KBM-7 (cell line): ENCODE results near the gene MB.
A peak's percentile ranks its signal among the peaks of the same experiment; 100 is the strongest.

Source experiments
- DNase-seq: peaks from one replicate; pipeline ENCODE4 v3.0.0-alpha.2; 2015
- in situ Hi-C: fragments of 300-500 bp; cut with MboI; formaldehyde crosslinking; loops from 2 replicates; pipeline ENCODE4 v1.14.3; 2020; ENCODE audit warnings: low sequenced_read_pairs, low pct_unique_long_range_greater_than_20kb, mixed read lengths

Gene MB

DNA sequence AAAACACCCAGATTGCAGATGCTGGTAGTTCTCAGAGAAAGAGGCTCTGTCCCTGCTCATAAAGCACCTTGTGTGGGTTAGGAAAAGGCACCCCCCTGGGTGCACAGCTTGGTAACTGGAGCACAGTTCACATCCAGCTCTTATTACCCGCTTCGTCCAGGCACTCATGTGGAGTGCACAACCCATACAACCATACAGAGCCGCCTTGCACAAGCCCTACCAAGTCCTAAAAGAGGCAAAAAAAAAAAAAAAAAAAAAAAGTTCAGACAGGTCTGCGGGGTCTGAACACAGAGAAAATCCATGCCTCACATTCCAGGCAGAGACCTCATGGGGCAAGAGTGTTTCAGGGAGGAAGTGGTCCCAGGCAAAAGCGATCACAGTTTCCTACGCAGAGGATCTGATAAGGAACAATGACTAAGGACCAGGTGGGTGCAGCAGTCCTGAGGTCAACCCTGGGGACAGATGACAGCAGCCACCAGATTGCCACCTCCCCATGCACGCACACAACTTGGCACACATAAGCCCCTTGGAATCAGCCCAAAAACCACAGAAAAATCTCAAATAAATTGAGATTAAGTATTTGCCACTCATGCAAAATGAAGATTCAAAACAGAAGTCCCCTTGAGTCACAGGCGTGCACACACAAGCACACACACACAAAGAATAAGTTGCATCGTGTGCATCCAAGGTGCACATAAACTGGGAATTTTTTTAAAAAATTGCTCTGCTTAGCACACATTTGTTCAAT, 12.3 kb downstream of the MB start:
- DNase-seq, result peak; percentile 73
- in situ Hi-C loops, result no loop called here

DNA sequence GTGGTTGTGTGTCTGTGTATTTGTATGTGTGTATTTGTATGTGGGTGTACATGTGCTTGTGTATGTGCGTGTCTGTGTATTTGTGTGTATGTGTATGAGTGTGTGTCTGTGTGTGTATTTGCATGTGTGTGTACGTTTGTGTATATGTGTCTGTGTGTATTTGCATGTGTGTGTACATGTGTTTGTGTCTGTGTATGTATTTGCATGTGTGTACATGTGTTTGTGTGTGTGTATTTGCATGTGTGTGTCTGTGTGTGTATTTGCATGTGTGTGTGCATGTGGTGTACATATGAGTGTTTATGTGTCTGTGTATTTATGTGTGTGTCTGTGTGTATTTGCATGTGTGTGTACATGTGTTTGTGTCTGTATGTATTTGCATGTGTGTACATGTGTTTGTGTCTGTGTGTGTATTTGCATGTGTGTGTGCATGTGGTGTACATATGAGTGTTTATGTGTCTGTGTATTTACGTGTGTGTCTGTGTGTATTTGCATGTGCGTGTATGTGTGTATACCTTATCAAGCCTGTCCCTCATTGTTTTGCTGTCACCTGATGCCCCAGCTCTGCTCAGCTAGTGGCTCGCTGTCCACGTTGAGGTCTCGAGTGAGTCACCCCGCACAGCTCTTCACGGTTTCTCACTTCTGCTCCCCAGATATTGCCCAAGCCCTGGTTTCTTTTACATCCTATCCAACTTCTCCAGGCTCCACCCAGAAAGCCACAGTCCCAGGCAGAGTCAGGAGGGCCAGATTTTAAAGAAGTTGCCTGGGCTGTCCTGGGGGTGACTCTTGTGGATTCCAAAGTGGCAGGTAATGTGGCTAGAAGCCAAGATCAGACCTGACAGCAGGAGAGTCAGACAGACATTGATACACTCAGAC, 15.2 kb downstream of the MB start:
- in situ Hi-C loops, result no loop called here
- peak; percentile 49 for DNase-seq

DNA sequence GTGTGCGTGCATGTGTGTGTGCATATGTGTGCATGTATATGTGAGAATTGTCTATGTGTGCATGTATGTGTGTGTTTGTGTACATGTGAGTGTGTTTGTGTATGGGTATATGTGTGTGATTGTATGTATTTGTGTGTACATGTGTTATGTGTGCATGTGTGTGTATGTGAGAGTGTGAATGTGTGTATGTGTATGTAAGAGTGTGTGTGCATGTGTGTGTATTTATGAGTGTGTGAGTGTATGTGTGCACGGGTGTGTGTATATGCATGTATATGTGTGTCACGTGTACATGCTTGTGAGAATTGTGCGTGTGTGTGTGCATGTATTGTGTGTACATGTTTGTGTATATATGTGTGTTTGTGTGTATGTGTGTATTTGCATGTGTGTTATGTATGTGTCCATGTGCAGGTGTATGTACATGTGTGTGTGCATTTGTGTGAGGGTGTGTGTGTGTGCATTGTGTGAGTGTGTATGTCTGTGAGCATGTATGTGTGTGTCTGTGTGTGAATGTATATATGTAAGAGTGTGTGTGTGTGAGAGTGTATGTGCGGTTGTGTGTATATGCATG, 16.0 kb downstream of the MB start:
- in situ Hi-C loops, result no loop called here
- DNase-seq, result no peak

DNA sequence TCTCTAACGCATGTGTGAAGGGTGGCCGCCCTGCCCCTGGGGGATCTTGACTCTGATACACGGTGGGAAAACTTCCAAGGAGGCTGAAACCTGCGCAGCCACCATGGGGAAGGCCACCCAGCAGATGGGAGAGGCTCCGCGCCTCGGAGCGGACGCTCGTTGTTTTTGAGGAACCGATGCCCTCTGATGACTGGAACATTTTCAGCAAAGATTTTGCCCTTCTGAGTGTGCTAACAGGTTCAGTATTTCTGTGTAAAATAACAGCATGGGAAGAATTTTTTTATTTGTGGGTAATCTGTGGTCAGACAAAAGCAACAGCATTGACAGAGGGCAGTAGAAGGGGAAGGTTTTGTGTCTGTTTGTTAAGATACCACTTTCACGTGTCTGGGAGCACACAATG, 16.7 kb downstream of the MB start:
- DNase-seq, result peak; percentile 44
- in situ Hi-C loops, result no loop called here

DNA sequence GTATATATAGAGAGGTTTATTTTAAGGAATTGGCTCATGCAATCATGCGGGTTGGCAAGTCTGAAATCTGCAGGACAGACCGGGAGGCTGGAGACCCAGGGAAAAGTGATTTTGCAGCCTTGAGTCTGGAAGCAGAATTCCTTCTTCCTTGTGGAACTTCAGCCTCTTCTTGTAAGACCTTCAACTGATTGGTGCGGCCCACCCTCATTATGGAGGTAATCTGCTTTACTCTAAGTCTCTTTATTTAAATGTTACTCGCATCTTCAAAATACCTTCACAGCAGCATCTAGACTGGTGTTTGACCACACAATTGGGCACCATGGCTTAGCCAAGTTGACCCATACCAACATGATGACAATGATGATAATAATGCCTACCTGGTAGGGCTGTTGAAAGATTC, 17.8 kb downstream of the MB start:
- DNase-seq, result no peak
- in situ Hi-C loops, result no loop called here

DNA sequence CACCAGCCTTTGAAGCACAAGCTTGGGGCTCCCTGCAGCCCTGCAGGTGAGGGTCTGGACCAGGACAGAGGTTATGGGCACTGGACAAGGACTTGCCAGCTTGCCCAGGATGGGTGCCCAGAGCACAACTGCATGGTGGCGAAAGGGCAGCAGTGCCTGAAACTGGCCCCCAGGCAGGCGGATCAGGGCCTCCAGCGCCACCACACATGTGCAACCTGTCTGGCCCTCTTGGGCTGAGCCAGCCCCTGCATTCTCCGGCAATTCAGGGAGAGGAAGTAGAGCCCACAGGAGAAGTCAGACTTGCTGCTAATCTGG, 18.8 kb downstream of the MB start:
- in situ Hi-C loops, result no loop called here
- no peak for DNase-seq

DNA sequence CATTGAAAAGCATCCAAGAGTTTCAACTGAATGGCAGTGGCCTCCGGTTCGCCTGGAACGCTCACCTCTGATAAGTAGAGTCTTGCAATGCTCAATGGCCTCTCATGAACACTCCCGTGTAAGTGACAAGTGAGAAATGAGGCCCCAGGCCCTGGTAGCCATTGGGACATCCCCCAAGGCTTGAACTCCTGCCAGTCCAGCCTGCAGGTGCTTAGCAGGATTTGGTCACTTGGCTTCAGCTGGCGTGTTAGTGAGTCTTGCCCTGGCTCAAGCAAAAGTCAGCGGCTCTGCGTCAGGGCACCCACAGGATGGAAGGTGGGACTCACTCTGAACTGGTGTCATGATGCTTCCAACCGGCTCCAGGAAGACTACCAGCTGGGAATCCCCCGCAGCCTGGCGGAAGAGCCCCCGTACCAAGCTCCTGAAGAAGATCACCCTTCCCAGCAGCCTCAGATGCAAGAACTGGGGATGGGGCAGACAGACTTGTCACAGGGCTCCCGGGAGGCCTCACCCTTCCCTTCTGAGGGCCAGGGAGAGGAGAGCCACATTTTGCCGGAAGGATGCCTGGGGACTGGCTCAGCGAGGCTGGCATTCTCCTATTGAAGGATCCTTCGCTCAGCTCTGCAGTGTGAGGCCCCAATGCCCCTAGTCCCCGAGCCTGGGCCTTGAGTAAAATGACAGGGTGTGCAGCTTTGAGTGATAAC, 19.3 kb downstream of the MB start:
- in situ Hi-C loops, result no loop called here

DNA sequence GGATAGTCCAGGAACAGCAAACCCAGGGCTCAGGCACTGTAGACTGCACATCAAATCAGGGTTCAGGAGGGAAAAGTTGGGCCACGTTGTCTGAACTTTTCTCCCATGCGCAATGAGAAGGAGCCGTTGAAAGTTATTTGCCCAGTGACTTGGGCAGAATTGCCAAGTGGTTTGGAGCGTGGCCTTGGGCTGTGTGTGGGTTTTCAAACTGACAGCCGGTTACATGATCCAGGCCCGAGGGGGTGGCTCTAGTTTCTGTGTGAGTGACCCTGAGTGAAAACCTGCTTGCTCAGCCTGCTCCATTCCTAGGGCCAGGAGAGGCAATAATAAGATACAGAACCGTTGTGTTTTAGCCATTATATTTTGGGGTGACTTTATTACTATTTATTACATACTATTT, 20.3 kb downstream of the MB start:
- DNase-seq, result no peak
- in situ Hi-C loops, result no loop called here

More for the DNA sequence above, 19.3 kb downstream of the MB start:
- no peak for DNase-seq

DNA sequence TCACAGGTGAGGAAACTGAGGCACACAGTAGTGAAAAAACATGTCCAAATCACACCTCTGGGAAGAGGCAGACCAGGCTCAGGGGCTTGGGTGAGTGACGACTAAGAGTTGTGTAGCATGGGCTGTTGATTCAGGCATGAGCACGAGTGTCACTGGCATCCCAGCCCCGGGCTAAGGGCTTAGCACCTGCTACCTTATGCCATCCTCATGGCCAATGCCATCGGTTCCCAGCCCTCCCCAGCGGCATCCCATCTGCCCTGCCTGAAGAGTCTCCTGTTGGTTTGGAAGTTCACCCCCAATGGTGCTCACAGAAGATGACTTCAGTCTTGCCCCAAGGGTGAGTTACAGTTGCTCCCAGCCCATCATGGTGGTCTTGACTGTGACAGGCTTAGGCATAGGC, 22.4 kb downstream of the MB start:
- DNase-seq, result no peak
- in situ Hi-C loops, result no loop called here

DNA sequence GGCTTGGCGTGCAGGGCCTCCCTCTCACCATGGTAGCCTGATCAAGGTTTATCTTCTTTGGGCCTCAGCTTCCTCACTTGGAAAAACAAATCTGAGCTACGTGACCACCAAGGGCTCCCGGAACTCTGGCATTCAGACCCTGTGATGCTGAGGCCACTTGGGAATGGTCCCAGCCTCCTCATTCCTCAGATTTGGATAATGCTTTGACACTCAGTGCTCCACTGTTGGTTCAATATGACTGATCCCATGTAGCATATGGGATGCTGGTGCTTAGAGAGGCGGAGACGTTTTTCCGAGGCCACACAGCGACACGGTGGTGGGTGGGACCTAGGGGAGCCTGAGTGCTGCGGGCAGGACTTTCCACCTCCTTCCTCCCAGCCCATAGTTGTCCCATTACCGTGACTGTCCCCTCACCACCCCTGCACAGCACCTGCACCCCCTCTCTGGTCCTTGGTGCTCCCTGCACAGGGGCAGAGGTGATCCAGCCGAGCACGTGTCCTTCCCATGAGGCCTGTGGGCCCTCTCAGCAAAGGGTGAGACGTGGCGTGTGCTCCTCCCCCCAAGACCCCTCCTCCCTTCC, 23.1 kb downstream of the MB start:
- in situ Hi-C loops, result no loop called here
- DNase-seq, result no peak

DNA sequence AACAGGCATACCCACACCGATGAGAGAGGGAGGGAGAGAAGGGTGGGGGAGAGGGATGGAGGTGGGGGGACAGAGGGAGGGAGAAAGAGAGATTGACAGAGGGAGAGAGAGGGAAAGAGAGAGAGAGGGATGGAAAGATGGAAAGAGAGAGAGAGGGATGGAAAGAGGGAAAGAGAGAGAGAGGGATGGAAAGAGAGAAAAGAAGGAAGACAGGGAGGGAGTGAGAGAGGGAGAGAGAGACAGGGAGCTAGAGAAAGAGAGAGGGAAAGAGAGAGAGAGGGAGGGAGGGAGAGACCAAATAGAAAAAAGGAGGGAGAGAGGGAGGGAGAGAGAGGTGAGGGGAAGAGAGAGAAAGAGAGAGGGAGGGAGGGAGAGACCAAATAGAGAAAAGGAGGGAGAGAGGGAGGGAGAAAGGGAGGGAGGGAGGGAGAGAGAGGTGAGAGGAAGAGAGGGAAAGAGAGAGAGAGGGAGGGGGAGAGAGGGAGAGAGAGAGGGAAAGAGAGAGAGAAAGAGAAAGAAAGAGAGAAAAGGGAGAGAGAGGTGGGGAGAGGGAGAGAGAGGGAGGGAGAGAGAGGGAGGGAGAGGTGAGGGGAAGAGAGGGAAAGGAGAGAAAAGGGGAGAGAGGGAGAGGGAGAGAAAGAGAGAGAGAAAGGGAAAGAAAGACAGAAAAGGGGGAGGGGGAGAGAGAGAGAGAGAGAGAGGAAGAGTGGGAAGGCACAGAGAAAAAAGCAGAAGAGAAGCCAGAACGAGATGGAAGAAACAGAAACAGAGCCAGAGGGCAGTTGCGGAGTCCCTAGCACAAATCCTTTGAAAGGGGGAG, 23.8 kb downstream of the MB start:
- DNase-seq, result no peak
- in situ Hi-C loops, result no loop called here

DNA sequence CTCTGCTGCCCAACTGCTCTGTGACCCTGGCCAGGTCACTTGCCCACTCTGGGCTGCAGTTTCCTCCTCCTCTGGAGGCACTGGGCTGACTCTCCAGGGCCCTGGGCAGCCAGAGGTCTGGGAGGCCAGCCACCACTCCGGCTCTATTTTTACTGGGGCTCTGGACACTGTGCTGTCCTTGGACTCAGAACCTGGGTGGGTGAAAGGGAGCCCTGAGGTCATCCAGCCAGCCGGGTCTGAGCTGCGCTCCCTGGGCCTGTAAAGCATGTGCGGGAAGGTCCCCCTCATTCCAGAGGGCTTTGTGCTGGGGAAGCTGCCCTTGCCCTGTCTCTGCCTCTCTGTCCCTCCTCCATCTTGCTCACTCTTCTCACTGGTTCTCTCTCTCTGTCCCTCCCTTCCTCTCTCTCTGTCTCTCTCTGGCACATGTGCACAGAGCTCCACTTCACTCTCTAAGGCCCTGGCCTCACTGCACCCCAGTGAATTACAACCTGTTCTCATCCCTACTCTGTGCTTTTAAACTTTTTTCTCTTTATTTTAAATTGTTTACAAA, 24.6 kb downstream of the MB start:
- DNase-seq, result no peak
- in situ Hi-C loops, result no loop called here

DNA sequence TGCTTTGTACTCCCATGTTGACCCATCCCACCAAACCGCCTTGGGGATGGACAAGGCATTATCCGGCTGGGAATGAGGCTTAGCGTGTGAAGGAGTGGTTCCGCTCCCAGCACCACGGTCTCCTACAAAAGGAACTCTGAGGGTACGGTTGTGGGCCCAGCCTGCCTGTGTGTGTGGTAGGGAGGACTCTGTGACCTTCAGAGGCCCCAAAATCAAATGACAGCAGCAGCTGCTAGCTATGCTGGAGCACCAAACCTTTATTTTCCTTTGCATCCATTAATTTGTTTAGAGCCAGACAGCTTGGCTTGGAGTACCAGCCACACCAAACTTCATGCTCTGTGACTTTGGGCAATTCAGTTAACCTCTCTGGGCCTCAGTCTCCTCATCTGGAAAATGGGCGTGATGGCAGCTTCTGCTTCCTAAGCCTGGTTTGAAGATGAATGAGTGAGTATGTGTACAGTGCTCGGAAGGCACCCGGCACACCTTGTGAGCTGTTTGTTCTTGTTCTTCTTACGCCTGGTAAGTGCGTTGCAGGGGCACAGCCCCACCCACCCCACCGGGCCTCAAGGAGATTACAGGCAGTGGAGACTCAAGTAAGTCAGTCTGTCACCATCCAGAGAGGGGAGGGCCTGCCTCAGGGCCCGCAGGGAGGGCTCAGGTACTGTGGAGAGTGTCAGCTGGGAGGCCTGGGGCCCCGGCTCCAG, 25.3 kb downstream of the MB start:
- DNase-seq, result no peak
- in situ Hi-C loops, result no loop called here

DNA sequence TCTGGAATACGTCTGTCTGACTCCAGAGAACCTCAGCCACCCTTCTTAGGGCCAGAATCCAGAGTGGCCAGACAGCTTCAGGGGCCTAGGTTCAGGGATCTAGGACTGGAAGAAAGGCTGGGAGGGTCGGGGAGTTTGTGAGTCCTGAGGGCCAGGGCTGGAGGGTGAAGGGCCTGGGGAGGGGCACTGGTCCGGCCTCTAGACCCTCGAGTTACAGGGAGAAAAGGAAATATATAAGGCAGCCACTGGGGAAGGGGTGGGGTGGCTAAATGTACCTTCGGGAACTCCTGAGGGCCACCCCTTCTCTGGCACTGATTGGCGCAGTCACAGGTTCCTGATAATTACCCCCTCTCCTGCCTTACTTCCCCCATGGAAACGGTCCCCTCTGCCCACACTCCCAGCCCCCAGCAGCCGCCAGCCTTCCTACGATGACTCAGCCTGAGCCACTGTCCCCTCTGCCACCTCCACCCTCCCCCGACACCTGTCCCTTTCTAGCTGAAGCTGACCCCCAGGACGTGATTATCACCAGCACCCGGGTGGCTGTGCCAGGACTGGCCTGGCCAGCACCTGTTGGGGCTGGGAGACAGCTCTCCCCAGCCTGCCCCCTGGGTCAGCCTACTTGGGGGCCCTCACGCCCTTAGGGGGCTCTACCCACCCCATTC, 26.4 kb downstream of the MB start:
- in situ Hi-C loops, result no loop called here
- DNase-seq, result no peak

DNA sequence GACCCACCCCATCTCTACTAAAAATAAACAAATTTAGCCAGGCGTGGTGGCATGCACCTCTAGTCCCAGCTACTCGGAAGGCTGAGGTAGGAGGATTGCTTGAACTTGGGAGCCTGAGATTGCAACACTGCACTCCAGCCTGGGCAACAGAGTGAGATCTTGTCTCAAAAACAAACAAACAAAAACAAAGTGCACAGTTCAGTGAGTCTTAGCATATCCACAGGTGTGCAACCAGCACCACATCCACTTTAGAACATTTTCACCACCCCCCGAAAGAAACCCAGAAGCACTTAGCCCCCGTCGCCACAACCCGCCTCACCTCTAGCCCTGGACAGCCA, 27.4 kb downstream of the MB start:
- no peak for DNase-seq
- in situ Hi-C loops, result loop anchor here (10.0 kb wide), 1 partner anchor 245 kb away; no protein-coding TSS in a partner anchor

DNA sequence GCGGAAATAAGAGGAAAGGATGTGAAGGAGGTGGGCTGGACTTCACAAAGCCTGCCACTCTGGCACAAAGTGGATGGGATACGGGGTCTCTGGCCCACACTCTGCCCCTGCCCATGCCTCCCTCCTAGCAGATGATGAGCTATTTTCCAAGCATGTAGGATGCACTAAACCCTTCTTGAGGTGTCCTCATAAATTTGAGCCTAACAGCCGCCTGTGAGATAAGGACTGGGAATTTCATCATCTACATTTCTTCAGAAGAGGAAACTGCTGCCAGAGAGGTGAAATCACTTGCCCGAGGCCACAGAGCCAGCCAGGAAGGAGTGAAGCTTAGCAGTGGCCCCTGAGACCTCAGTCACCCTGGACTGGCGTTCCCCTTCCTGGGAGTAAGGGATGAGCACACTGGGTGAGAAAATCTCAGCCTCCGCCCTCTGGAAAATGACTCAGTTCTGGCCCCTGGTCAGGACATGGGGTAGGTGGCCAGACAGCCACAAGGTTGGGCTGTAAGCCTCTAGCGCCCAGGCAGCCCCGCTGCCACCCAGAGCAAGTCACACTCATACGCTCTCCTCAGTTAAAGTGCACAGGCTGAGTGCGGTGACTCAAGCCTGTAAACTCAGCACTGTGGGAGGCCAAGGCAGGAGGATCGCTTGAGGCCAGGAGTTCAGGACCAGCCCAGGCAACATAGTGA, 27.9 kb downstream of the MB start:
- DNase-seq, result no peak
- in situ Hi-C loops, result loop anchor here (10.0 kb wide), 1 partner anchor 244 kb away; no protein-coding TSS in a partner anchor

DNA sequence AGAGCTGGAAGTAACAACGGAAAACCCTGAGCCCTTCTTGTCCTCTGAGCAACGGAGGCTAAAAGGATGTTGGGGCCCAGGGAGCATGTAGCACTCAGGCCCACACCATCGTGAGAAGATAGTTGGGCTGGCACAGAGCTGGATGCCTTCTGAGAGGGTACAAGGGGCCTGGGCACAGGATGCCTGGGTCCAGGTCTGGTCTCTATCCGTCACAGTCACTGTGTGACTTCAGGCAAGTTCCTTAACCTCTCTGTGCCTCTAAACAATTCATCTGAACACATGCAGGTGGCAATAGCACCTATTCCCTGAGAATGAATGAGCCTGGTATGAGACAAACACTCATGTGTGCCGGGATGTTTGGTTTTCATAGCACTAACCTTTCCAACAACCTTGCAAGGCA, 29.2 kb downstream of the MB start:
- DNase-seq, result no peak
- in situ Hi-C loops, result loop anchor here (10.0 kb wide), 1 partner anchor 243 kb away; no protein-coding TSS in a partner anchor
